K562 (cell line): ENCODE measurements around the gene LEPROT. TPM values are rescaled to one million over a fixed set of nuclear protein-coding genes. Genes with fewer than 3 reads are reported as not detected.

Source experiments
- ATAC-seq: fragments of 200-7000 bp; cut with Tn5 transposase; 3 replicates; pipeline ENCODE4 v1.9.1; 2020; ENCODE audit warnings: moderate library complexity
- BruUV-seq: library from RNA; stranded (reverse); fragments of 400-500 nt; replicated peaks from 2 replicates; lab custom pipeline; 2021; lab: Mats Ljungman, UMichigan
- CTCF ChIA-PET: fragments of 300-600 bp; formaldehyde crosslinking; extraction: SDS; loops from one replicate; lab custom pipeline; 2021; ENCODE audit warnings: low intra/inter-chr PET ratio; lab: Yijun Ruan, JAX
- POLR2A ChIA-PET: fragments of 300-600, 350-650 bp; sonication (Branson Sonifier 250); formaldehyde crosslinking; extraction: SDS; loops from one replicate; lab custom pipeline; 2021; ENCODE audit warnings: antibody characterized with exemption, inconsistent platforms; lab: Yijun Ruan, JAX
- DNase-seq, 4 experiments: peaks; one replicate each; pipeline versions ENCODE4 v3.0.0 to v3.0.0-alpha.2; 2011 to 2018; ENCODE audit warnings: low spot score in 3 of 4, mixed read lengths in 3 of 4; ENCODE audit errors: extremely low read depth in 1 of 4
- FAIRE-seq: peaks from 2 replicates; lab custom pipeline; 2011; peaks lifted over from hg19 to GRCh38; lab: Jason Lieb, UNC
- H2AFZ ChIP-seq: 2 replicates; pipeline ENCODE4 v1.6.0; 2011; ENCODE audit warnings: low read depth, low read length, control low read depth, inconsistent platforms
- H3K27ac ChIP-seq: fragments of 200-600 bp; 3 replicates; pipeline ENCODE4 v1.8.0; 2011; ENCODE audit warnings: low read depth, mild to moderate bottlenecking, control low read depth, inconsistent platforms, low read length, moderate library complexity, mixed read lengths; ENCODE audit errors: extremely low read depth
- H3K27me3 ChIP-seq, 2 experiments: fragments of 300-600 bp in 1 of 2; 2 replicates in 1 of 2; 3 replicates in 1 of 2; pipeline versions ENCODE4 v1.6.0 to v1.8.0; 2011; ENCODE audit warnings: inconsistent platforms in 2 of 2, low read length in 2 of 2, mild to moderate bottlenecking in 1 of 2, mixed read lengths in 1 of 2, moderate library complexity in 1 of 2; ENCODE audit not compliant: control insufficient read depth in 2 of 2, insufficient read depth in 2 of 2
- H3K36me3 ChIP-seq: fragments of 300-600 bp; 3 replicates; pipeline ENCODE4 v1.8.0; 2011; ENCODE audit warnings: mild to moderate bottlenecking, low read length, inconsistent platforms; ENCODE audit not compliant: control insufficient read depth, insufficient read depth
- H3K4me1 ChIP-seq, 2 experiments: fragments of 200-600 bp in 1 of 2; replicated peaks in 1 of 2; 2 replicates in 1 of 2; 3 replicates in 1 of 2; pipeline versions ENCODE4 v1.5.1 to v1.8.0; 2011; ENCODE audit warnings: inconsistent platforms in 2 of 2, low read length in 2 of 2, mild to moderate bottlenecking in 1 of 2, mixed read lengths in 1 of 2, moderate library complexity in 1 of 2; ENCODE audit not compliant: control insufficient read depth in 2 of 2, insufficient read depth in 2 of 2
- H3K4me2 ChIP-seq: 2 replicates; pipeline ENCODE4 v1.6.1; 2011; ENCODE audit warnings: low read length, control low read depth, inconsistent platforms, mixed read lengths; ENCODE audit not compliant: insufficient read depth
- H3K4me3 ChIP-seq: fragments of 200-600 bp; sonication (generic), shearing (Covaris generic); 2 replicates; pipeline ENCODE4 v1.5.1; 2016; ENCODE audit warnings: control low read depth, inconsistent platforms
- H3K79me2 ChIP-seq: fragments of 200-600 bp; 3 replicates; pipeline ENCODE4 v1.8.0; 2011; ENCODE audit warnings: low read length, inconsistent platforms; ENCODE audit not compliant: control insufficient read depth, insufficient read depth
- H3K9ac ChIP-seq, 2 experiments: 2 replicates each; pipeline versions ENCODE4 v1.6.0 to v1.6.1; 2011; ENCODE audit warnings: low read depth in 2 of 2, low read length in 2 of 2, control low read depth in 1 of 2, inconsistent platforms in 1 of 2, mild to moderate bottlenecking in 1 of 2, mixed read lengths in 1 of 2; ENCODE audit not compliant: insufficient read depth in 1 of 2
- H3K9me1 ChIP-seq: one replicate; pipeline ENCODE4 v1.6.0; 2011; ENCODE audit warnings: inconsistent platforms, mild to moderate bottlenecking, low read length, moderate library complexity; ENCODE audit not compliant: control insufficient read depth, insufficient read depth
- H3K9me3 ChIP-seq: replicated peaks from 2 replicates; pipeline ENCODE4 v1.5.1; 2011; ENCODE audit warnings: low read depth, low read length, inconsistent platforms; ENCODE audit not compliant: control insufficient read depth, insufficient read depth
- H4K20me1 ChIP-seq: replicated peaks from 2 replicates; pipeline ENCODE4 v1.6.1; 2011; ENCODE audit warnings: low read length, inconsistent platforms, mixed read lengths; ENCODE audit not compliant: control insufficient read depth, insufficient read depth
- GATAD2A ChIP-seq: fragments of 450-650 bp; IDR thresholded peaks from 2 replicates; pipeline ENCODE4 v1.6.1; 2017
- HSF4 ChIP-seq: fragments of 250-450 bp; sonication (Bioruptor Pico); IDR thresholded peaks from 2 replicates; pipeline ENCODE4 v2.1.2; 2022; ENCODE audit warnings: mild to moderate bottlenecking, moderate library complexity, borderline replicate concordance
- PHF20 ChIP-seq: fragments of 450-650 bp; IDR thresholded peaks from 2 replicates; pipeline ENCODE4 v1.6.1; 2018; ENCODE audit not compliant: partially characterized antibody
- TAL1 ChIP-seq: fragments of 450-650 bp; IDR thresholded peaks from 2 replicates; pipeline ENCODE4 v1.6.1; 2016; ENCODE audit warnings: mild to moderate bottlenecking
- ZC3H4 ChIP-seq: sonication (generic); formaldehyde crosslinking; IDR thresholded peaks from 2 replicates; pipeline ENCODE4 v1.9.0; 2021; ENCODE audit warnings: missing genetic modification reagents, borderline replicate concordance
- ZFPM2 ChIP-seq: fragments of 250-450 bp; sonication (Bioruptor Pico); IDR thresholded peaks from 2 replicates; pipeline ENCODE4 v1.5.1; 2022; ENCODE audit warnings: mild to moderate bottlenecking
- ZNF174 ChIP-seq: fragments of 250-450 bp; sonication (Bioruptor Pico); IDR thresholded peaks from 2 replicates; pipeline ENCODE4 v1.4.0; 2020; ENCODE audit warnings: mild to moderate bottlenecking
- WGBS: fragments of 100-300 bp; shearing (Covaris generic); methylation state at CpG from one replicate; pipeline ENCODE4 v1.1.6; 2016; ENCODE audit warnings: low coverage, mixed read lengths; ENCODE audit not compliant: insufficient coverage; ENCODE audit errors: missing lambda C conversion rate; 5-methylcytosine and 5-hydroxymethylcytosine counted together
- in situ Hi-C: fragments of 300-500 bp; cut with MboI; formaldehyde crosslinking; loops from 4 replicates; pipeline ENCODE4 v1.15.0; 2018; ENCODE audit warnings: inconsistent platforms, mixed read lengths
- intact Hi-C: fragments of 100-400 bp; cut with micrococcal nuclease; formaldehyde crosslinking; loops from 2 replicates; pipeline ENCODE4 v1.14.2; 2022
- polyA plus RNA-seq, 8 experiments: library from polyadenylated mRNA; depleted of rRNA in 4 of 8; stranded (reverse) in 5 of 8; unstranded in 3 of 8; fragments of >200 nt; fragmentation: Nextera tagmentation in 2 of 8; fragmentation: Illumina TruSeq in 1 of 8; extraction: Ambion mirVana in 2 of 8; extraction: Trizol in 1 of 8; gene quantifications; 2 replicates each; pipeline versions ENCODE4 v1.2.1 to v1.2.3, GENCODE V29; 2011 to 2014; ENCODE audit warnings: inconsistent platforms in 1 of 8, missing spikeins in 1 of 8
- total RNA-seq, 7 experiments: library from RNA; depleted of rRNA in 6 of 7; stranded (reverse); fragments of >200 nt in 6 of 7; fragmentation: Illumina TruSeq in 2 of 7; extraction: Trizol in 2 of 7; gene quantifications; 2 replicates each; pipeline versions ENCODE4 v1.2.1 to v1.2.3, GENCODE V29; 2011 to 2021; ENCODE audit warnings: low replicate concordance in 1 of 7
- TF ChIP-seq, protein P1 (sequence below): fragments of 250-450 bp; sonication (Bioruptor Pico); IDR thresholded peaks from 2 replicates; pipeline ENCODE4 v1.4.0; 2020; ENCODE audit warnings: mild to moderate bottlenecking

Gene LEPROT
- total and polyA plus RNA-seq, 9 of the 15 experiments (the other 6 are each of a cell fraction or from before 2014, with no cell fraction given), result 28.1 to 97.5 (median 45.8) TPM

GRCh38 chr1:65371544-65371943 lies 48.9 kb upstream of the LEPROT start:
- POLR2A ChIA-PET, result interaction anchor here (0.9 to 2.0 kb wide), 4 partner anchors 12 to 46 kb away, joined by 3 to 7 read pairs (median 4); no protein-coding TSS in a partner anchor
- CTCF ChIA-PET, result no interaction called here
- no peak for FAIRE-seq

More at GRCh38 chr1:65371544-65371943, 48.9 kb upstream of the LEPROT start:
- H4K20me1 ChIP-seq, result no peaks in the 10 kb centered on the region
- H3K4me2 ChIP-seq, result no peak overlapping the region
- WGBS, result 95% methylated on average over 3 of the region's 3 CpGs
- no peaks in the 10 kb centered on the region for H3K27me3 ChIP-seq
- peaks cover 0 to 9% of the 10 kb centered on the region in 2 experiments; a peak in 2 of 5 replicates for H3K4me1 ChIP-seq
- H3K9me1 ChIP-seq, result no peaks in the 10 kb centered on the region
- ATAC-seq (no peak), DNase-seq (peak in 1 of 4 experiments; percentile 24)
- no peaks in the 10 kb centered on the region for H3K9me3 ChIP-seq
- TF ChIP-seq, protein P1, sequence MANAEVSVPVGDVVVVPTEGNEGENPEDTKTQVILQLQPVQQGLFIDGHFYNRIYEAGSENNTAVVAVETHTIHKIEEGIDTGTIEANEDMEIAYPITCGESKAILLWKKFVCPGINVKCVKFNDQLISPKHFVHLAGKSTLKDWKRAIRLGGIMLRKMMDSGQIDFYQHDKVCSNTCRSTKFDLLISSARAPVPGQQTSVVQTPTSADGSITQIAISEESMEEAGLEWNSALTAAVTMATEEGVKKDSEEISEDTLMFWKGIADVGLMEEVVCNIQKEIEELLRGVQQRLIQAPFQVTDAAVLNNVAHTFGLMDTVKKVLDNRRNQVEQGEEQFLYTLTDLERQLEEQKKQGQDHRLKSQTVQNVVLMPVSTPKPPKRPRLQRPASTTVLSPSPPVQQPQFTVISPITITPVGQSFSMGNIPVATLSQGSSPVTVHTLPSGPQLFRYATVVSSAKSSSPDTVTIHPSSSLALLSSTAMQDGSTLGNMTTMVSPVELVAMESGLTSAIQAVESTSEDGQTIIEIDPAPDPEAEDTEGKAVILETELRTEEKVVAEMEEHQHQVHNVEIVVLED (CRISPR knock-in tag), result no peak
- no peak for TF ChIP-seq ZNF174
- TF ChIP-seq HSF4 (CRISPR knock-in tag), result no peak
- no peak for TF ChIP-seq PHF20
- no peak for TF ChIP-seq TAL1
- TF ChIP-seq ZC3H4, result no peak
- TF ChIP-seq GATAD2A, result no peak
- no peak for TF ChIP-seq ZFPM2 (CRISPR knock-in tag)
- intact Hi-C loops (no loop called here), in situ Hi-C loops (no loop called here)
- no peak overlapping the region for H3K9ac ChIP-seq
- H3K79me2 ChIP-seq, result peaks cover 47% of the 10 kb centered on the region
- BruUV-seq, result no TSS peak
- H3K4me3 ChIP-seq, result no peak overlapping the region
- H3K36me3 ChIP-seq, result peaks cover 58% of the 10 kb centered on the region
- no peak overlapping the region for H2AFZ ChIP-seq
- H3K27ac ChIP-seq, result no peak overlapping the region; the same call in 2 of the 3 replicates
